ENCODE data around the gene XXYLT1.

DNA sequence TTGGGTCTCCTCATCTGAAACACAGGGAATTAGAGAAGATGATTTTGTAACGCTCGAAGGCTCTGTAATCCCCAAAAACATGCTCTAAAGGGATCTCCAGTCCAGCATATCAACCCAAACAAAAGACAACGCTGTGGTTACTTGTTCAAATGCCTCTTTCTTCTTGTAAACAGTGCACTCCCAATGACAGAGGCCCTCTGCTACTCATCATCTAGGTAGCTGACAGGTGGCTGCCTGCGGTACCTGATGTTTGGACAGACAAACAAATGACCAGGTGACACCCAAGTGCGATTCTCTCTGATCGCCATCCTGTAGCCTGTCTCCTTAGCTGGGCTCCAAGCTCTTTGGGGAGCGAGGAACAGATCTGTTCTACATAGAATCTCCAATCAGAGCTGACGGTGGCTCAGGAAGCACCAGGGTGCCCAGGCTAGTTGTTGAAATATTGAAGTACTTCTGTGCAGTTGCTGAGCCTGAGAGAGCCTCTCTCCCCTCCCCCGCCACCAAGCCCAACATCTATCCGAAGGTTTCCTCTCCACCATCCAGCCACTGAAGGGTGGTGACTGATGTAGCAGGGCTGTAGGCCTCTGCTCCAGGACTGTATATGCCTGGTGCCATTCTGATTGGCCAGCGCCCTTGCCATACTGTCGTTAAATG, 238.7 kb downstream of the XXYLT1 start:
- TF ChIP-seq SMAD1 (IDR thresholded peaks at IDR 0.05; ENCODE audit: low read depth, low read length, partially characterized antibody), result no peak
- no peak for TF ChIP-seq SNRNP70 (optimal IDR thresholded peaks at IDR 0.05; ENCODE audit: low read depth, low read length)
- no peak for TF ChIP-seq RFX5 (IDR thresholded peaks at IDR 0.05; ENCODE audit: low read depth, low read length)
- TF ChIP-seq, protein P1, sequence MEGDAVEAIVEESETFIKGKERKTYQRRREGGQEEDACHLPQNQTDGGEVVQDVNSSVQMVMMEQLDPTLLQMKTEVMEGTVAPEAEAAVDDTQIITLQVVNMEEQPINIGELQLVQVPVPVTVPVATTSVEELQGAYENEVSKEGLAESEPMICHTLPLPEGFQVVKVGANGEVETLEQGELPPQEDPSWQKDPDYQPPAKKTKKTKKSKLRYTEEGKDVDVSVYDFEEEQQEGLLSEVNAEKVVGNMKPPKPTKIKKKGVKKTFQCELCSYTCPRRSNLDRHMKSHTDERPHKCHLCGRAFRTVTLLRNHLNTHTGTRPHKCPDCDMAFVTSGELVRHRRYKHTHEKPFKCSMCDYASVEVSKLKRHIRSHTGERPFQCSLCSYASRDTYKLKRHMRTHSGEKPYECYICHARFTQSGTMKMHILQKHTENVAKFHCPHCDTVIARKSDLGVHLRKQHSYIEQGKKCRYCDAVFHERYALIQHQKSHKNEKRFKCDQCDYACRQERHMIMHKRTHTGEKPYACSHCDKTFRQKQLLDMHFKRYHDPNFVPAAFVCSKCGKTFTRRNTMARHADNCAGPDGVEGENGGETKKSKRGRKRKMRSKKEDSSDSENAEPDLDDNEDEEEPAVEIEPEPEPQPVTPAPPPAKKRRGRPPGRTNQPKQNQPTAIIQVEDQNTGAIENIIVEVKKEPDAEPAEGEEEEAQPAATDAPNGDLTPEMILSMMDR (IDR thresholded peaks at IDR 0.05 in 2 of 3, conservative IDR thresholded peaks at IDR 0.05 in 1 of 3; ENCODE audit: insufficient read depth in 2 of 3, low read depth in 1 of 3, low read length in 3 of 3), result no peak
- no peak for TF ChIP-seq CHD4 (IDR thresholded peaks at IDR 0.05; ENCODE audit: insufficient read depth, insufficient replicate concordance, low read depth, low read length, poor library complexity, severe bottlenecking)
- TF ChIP-seq HDAC2 (IDR thresholded peaks at IDR 0.05), result no peak
- TF ChIP-seq EZH2 (IDR thresholded peaks at IDR 0.05; ENCODE audit: borderline replicate concordance, low read depth, low read length), result no peak
- TF ChIP-seq SIX5 (IDR thresholded peaks at IDR 0.05; ENCODE audit: borderline replicate concordance in 1 of 2, insufficient read depth in 1 of 2, low read depth in 1 of 2, low read length in 2 of 2), result no peak
- no peak for TF ChIP-seq TRIM28 (IDR thresholded peaks at IDR 0.05)
- TF ChIP-seq RAD21 (CRISPR knock-in tag; conservative IDR thresholded peaks at IDR 0.05 in 1 of 2, IDR thresholded peaks at IDR 0.05 in 1 of 2), result no peak
- TF ChIP-seq, protein P2, sequence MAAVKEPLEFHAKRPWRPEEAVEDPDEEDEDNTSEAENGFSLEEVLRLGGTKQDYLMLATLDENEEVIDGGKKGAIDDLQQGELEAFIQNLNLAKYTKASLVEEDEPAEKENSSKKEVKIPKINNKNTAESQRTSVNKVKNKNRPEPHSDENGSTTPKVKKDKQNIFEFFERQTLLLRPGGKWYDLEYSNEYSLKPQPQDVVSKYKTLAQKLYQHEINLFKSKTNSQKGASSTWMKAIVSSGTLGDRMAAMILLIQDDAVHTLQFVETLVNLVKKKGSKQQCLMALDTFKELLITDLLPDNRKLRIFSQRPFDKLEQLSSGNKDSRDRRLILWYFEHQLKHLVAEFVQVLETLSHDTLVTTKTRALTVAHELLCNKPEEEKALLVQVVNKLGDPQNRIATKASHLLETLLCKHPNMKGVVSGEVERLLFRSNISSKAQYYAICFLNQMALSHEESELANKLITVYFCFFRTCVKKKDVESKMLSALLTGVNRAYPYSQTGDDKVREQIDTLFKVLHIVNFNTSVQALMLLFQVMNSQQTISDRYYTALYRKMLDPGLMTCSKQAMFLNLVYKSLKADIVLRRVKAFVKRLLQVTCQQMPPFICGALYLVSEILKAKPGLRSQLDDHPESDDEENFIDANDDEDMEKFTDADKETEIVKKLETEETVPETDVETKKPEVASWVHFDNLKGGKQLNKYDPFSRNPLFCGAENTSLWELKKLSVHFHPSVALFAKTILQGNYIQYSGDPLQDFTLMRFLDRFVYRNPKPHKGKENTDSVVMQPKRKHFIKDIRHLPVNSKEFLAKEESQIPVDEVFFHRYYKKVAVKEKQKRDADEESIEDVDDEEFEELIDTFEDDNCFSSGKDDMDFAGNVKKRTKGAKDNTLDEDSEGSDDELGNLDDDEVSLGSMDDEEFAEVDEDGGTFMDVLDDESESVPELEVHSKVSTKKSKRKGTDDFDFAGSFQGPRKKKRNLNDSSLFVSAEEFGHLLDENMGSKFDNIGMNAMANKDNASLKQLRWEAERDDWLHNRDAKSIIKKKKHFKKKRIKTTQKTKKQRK (IDR thresholded peaks at IDR 0.05; ENCODE audit: borderline replicate concordance, low read depth, low read length), result no peak
- TF ChIP-seq POLR2A (conservative IDR thresholded peaks at IDR 0.05), result no peak
- no peak for TF ChIP-seq RCOR1 (IDR thresholded peaks at IDR 0.05; ENCODE audit: borderline replicate concordance in 1 of 2, low read depth in 2 of 2, low read length in 2 of 2)
- no peak for TF ChIP-seq EP300 (IDR thresholded peaks at IDR 0.05; ENCODE audit: low read length)

Data from K562 (cell line).